Activated T-cell treated with anti-CD3 and anti-CD28 coated beads for 4 hours (primary cell): ENCODE measurements around the gene KRT40.
"Not testable (repeated sequence)": the region's sequence is repeated elsewhere in the genome, so short reads cannot be mapped to it uniquely, and the experiment has no call there.

Experiments used
- DNase-seq: peaks from one replicate; pipeline ENCODE4 v3.0.0-alpha.2; 2020

KRT40 gene

GRCh38 chr17:40984226-40984625, at the start of gene KRT40:
TSS of gene KRT40 (minus strand) at chr17:40984326. CDS start at chr17:40984273, 53 bp downstream.
- no peak for DNase-seq

GRCh38 chr17:41029633-41030245, 45.6 kb upstream of the KRT40 start, which contains the start of gene KRTAP1-4:
TSS of gene KRTAP1-4 (minus strand) at chr17:41030195. CDS start at chr17:41030078, 117 bp downstream.
- no peak for DNase-seq

- DNase-seq: no peak
Measured at GRCh38 chr17:41026715-41027471, 42.8 kb upstream of the KRT40 start, which contains the start of gene KRTAP1-5. TSS of gene KRTAP1-5 (minus strand) at chr17:41027208. CDS start at chr17:41027155, 53 bp downstream.

- DNase-seq: no peak
Measured at GRCh38 chr17:41024697-41025096, 40.6 kb upstream of the KRT40 start.

GRCh38 chr17:41020336-41020735, 36.2 kb upstream of the KRT40 start:
- no peak for DNase-seq

- DNase-seq: no peak
Measured at GRCh38 chr17:41019415-41019814, 35.3 kb upstream of the KRT40 start.

- DNase-seq: no peak
Measured at GRCh38 chr17:41018541-41018940, 34.4 kb upstream of the KRT40 start.

- DNase-seq: no peak
Measured at GRCh38 chr17:41016578-41017215, 32.6 kb upstream of the KRT40 start.

GRCh38 chr17:41015454-41015853, 31.3 kb upstream of the KRT40 start:
- no peak for DNase-seq

- no peak for DNase-seq
Measured at GRCh38 chr17:41013606-41014005, 29.5 kb upstream of the KRT40 start.

- DNase-seq: no peak
Measured at GRCh38 chr17:41013181-41013580, 29.1 kb upstream of the KRT40 start.

GRCh38 chr17:41012326-41013120, 28.4 kb upstream of the KRT40 start:
- no peak for DNase-seq

GRCh38 chr17:41010441-41010840, 26.3 kb upstream of the KRT40 start:
- no peak for DNase-seq

- no peak for DNase-seq
Measured at GRCh38 chr17:41009936-41010335, 25.8 kb upstream of the KRT40 start.

- DNase-seq: no peak
Measured at GRCh38 chr17:41009301-41009760, 25.2 kb upstream of the KRT40 start.

- DNase-seq: no peak
Measured at GRCh38 chr17:41008811-41009210, 24.7 kb upstream of the KRT40 start, which contains the start of gene KRTAP3-1. TSS of gene KRTAP3-1 (minus strand) at chr17:41009128. CDS start at chr17:41009074, 54 bp downstream.

GRCh38 chr17:41004397-41004796, 20.3 kb upstream of the KRT40 start:
- DNase-seq: no peak

GRCh38 chr17:41003926-41004325, 19.8 kb upstream of the KRT40 start:
- no peak for DNase-seq

GRCh38 chr17:41002814-41003213, 18.7 kb upstream of the KRT40 start:
- no peak for DNase-seq

GRCh38 chr17:41001795-41002194, 17.7 kb upstream of the KRT40 start:
- no peak for DNase-seq

GRCh38 chr17:40999563-40999962, 15.4 kb upstream of the KRT40 start, which contains the start of gene KRTAP3-2:
TSS of gene KRTAP3-2 (minus strand) at chr17:40999906. CDS start at chr17:40999853, 53 bp downstream.
- DNase-seq: not testable (repeated sequence)

- no peak for DNase-seq
Measured at GRCh38 chr17:40997361-40997760, 13.2 kb upstream of the KRT40 start.

- DNase-seq: no peak
Measured at GRCh38 chr17:40996829-40997228, 12.7 kb upstream of the KRT40 start.
